LNCaP clone FGC (cell line): ENCODE measurements around the gene CFAP57.

Source experiments
- DNase-seq: peaks from one replicate; pipeline ENCODE4 v3.0.0-alpha.2; 2011; ENCODE audit warnings: low read depth
- H3K4me3 ChIP-seq: 2 replicates; pipeline ENCODE4 v1.5.1; 2011; ENCODE audit warnings: mild to moderate bottlenecking, low read depth, low read length, control low read depth
- TF ChIP-seq, protein P1 (sequence below): IDR thresholded peaks from 2 replicates; pipeline ENCODE4 v1.5.1; 2012; ENCODE audit warnings: mild to moderate bottlenecking; ENCODE audit not compliant: control insufficient read depth, insufficient read depth; ENCODE audit errors: extremely low read depth

Gene CFAP57

DNA sequence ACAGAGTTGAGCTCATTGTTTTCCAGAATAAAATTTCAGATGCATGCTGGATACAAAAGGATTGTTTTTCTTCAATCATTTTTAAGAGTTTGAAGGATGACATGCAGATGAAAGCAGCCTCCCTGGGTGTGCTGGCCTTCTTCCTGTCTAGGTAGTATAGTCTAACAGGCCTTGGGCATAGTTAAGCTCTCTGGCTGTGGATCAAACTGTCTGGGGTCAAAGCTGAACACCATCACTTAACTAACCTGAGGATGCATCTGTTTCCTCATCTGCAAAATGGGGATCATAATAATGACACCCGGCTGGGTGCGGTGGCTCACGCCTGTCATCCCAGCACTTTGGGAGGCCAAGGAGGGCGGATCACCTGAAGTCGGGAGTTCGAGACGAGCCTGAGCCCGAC, 122.6 kb downstream of the CFAP57 start:
- H3K4me3 ChIP-seq = no peak overlapping the region
- TF ChIP-seq, protein P1, sequence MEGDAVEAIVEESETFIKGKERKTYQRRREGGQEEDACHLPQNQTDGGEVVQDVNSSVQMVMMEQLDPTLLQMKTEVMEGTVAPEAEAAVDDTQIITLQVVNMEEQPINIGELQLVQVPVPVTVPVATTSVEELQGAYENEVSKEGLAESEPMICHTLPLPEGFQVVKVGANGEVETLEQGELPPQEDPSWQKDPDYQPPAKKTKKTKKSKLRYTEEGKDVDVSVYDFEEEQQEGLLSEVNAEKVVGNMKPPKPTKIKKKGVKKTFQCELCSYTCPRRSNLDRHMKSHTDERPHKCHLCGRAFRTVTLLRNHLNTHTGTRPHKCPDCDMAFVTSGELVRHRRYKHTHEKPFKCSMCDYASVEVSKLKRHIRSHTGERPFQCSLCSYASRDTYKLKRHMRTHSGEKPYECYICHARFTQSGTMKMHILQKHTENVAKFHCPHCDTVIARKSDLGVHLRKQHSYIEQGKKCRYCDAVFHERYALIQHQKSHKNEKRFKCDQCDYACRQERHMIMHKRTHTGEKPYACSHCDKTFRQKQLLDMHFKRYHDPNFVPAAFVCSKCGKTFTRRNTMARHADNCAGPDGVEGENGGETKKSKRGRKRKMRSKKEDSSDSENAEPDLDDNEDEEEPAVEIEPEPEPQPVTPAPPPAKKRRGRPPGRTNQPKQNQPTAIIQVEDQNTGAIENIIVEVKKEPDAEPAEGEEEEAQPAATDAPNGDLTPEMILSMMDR = no peak
- DNase-seq = no peak

DNA sequence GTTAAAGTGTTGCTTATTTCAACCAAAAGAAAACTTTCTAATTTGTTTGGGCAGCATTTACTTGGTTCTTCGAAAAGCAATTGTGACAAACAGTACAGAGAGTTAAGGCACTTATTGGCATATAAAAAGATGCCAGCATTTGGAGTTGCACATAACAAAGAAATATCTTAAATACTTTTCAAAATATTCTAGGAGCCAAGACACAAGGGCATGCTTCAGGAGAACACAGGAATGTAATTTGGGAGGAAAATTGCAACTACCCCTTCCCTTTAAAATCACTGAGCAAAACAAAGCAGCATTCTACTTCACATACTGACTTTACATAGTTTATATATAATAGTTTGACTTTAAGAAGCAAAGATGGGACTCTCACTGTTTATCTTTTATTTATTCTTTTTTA, 124.1 kb downstream of the CFAP57 start:
- TF ChIP-seq, protein P1 = no peak
- H3K4me3 ChIP-seq = no peak overlapping the region
- no peak for DNase-seq

DNA sequence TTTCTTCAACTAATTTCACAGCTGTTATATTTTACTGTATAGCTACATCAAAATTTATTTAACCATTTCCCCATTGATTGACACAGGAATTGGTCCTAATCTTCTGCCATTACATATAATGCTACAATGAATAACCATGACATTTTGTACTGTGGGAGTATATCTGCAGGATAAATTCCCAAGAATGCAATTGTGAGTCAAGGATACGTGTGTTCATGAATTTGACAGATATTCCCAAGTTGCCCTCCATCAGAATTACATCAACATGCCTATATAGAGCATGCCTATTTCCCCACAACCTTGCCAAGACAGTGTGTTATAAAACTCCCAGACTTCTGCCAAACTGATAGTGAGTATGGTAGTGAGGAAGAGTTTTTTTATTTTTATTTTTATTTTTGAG, 125.9 kb downstream of the CFAP57 start:
- no peak overlapping the region for H3K4me3 ChIP-seq
- no peak for DNase-seq
- TF ChIP-seq, protein P1 = no peak

DNA sequence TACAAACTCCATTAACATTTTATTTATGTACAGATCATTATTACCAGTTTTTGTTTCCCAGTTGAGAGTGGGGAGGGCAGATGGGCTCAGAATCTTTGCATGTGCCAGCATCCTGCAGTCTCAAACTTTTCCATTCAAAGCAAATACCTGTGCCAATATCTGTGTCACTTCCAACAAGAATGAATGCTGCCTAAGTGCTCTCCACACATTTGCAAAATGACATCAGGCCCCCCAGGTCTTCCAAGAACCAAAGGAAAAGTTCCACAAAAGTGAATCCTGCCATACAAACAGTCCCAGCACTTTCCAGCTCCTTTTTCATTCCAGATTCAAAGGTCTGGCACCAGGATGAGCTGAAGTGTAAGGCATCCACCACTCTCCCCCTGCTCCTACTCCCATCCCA, 127.0 kb downstream of the CFAP57 start:
- no peak for DNase-seq
- no peak overlapping the region for H3K4me3 ChIP-seq
- TF ChIP-seq, protein P1 = no peak

DNA sequence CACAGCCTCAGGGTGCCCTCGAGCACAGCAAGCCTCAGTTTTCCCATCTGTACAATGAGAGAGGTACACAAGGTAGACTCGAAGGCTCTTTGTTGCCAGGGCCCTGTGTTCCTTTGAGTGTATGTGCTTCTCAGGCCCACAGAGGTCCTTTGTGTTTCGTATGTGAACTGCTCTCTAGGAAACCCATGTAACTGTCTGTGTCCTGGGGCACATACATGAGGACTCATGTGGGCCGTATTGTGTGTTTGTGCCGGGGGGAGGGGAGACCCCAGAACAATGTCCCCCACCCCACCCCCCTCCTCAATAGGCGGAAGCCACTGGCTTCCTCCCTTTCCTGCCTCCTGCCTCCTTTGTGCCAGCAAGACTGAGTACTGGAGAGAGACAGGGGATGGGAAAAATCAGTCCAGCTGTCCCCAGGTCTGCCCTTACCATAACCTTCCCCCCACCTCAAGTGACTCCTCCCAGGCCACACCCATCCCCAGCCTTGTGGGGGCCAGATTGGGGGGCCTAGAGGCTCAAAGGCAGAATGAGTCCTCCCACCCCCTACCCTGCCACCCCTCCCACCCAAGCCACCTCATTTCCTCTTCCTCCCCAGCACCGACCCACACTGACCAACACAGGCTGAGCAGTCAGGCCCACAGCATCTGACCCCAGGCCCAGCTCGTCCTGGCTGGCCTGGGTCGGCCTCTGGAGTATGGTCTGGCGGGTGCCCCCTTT, 128.4 kb downstream of the CFAP57 start, which contains the start of gene TIE1:
Gene TIE1 (plus strand): TSS at position 605 of the 717 bp plus-strand sequence. CDS start 90 bp downstream, at position 695.
- DNase-seq = no peak
- TF ChIP-seq, protein P1 = no peak
- no peak within 1 kb of the TSS for H3K4me3 ChIP-seq

DNA sequence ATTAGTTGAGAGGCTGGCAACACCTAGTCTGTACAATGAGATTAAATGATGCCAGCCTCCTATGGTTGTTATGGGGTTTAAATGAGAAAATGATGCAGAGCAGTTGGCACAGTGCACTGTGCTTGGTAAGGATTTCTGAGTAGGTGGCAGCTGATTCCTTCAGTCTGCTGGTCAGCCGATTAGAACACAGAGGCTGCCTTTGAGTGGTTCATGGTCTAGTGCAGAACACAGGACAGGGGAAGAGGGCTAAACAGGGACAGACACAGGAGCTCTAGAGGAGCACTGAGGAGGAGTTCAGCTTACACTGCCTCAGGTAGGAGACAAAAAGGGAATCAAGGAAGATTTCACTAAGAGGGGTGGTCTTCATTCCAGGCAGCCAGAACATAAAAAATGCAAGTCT, 130.1 kb downstream of the CFAP57 start:
- no peak overlapping the region for H3K4me3 ChIP-seq
- DNase-seq = no peak
- TF ChIP-seq, protein P1 = no peak

DNA sequence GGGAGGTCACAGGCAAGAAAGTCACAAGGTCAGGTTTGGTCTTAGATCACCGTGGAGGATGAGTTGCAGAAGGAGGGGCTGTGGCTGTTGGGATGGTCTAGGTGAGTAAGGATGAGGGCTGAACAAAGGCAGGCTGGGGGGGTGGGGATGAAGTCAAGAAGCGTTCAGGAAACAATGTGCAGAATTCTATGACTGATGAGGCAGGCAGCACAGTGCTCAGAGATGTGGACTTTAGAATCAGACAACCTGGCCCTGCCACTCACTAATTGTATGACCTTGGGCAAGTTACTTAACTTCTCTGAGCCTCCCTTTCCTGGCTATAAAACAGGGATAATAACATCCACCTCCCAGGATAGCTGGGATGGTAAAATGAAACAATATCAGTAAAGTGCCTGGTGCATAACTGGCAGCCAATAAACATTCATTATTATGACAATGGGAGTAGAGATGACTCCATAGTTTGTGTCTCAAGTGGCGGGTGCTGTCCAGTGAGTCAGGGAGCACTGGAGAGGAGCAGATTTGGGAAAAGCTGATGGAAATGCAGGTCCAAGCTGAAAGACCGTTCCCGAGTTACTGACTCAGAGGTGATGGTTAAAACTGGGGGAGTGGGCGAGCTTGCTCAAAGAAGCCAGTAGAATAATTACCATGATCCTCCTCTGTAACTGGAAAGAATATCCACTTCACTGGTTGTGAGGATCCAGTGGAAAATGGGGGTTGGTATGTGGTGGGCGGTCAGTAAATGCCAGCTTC, 130.8 kb downstream of the CFAP57 start:
- H3K4me3 ChIP-seq = no peak overlapping the region
- TF ChIP-seq, protein P1 = no peak
- DNase-seq = no peak
